ENCODE data around the gene RNASE8. TPM values are rescaled to one million over a fixed set of nuclear protein-coding genes. Genes with fewer than 3 reads are reported as not detected.
"Not testable (repeated sequence)": the region's sequence is repeated elsewhere in the genome, so short reads cannot be mapped to it uniquely, and the experiment has no call there.

Gene RNASE8
- total RNA-seq: not detected

GRCh38 chr14:21057803-21058675 lies at the start of gene RNASE8:
Gene RNASE8 (plus strand): TSS chr14:21057822. CDS start chr14:21057893, 71 bp downstream.
- Mint-ChIP-seq H3K27me3 (peaks cover 8% of the 10 kb centered on the region), H3K4me1 (ENCODE audit: low read depth) (peaks cover 6% of the 10 kb centered on the region), H3K36me3 (no peaks in the 10 kb centered on the region), H3K9me3 (no peaks in the 10 kb centered on the region), H3K4me3 (no peak within 1 kb of the TSS), H3K27ac (no peak within 1 kb of the TSS)
- intact Hi-C loops (cut with micrococcal nuclease): no loop called here
- ChIA-PET CTCF (interaction anchor here (1.2 to 1.8 kb wide), 3 partner anchors 34 to 59 kb away, joined by 3 to 5 read pairs (median 5); partner anchors contain the start of gene SLC39A2), POLR2A (interaction anchor here (0.6 kb wide), 1 partner anchor 346 kb away, joined by 5 read pairs; no protein-coding TSS in a partner anchor)
- no peak for DNase-seq

- H3K27ac Mint-ChIP-seq; H3K4me1 Mint-ChIP-seq (ENCODE audit: low read depth); H3K36me3 Mint-ChIP-seq; H3K4me3 Mint-ChIP-seq; intact Hi-C loops (cut with micrococcal nuclease); POLR2A ChIA-PET; H3K27me3 Mint-ChIP-seq; H3K9me3 Mint-ChIP-seq; DNase-seq: not testable (repeated sequence)
- CTCF ChIA-PET: interaction anchor here (0.7 to 12.7 kb wide), 3 partner anchors 77 to 95 kb away, joined by 4 to 278 read pairs (median 146); partner anchors contain the start of gene ZNF219
Observed at GRCh38 chr14:21009721-21010120, 47.9 kb upstream of the RNASE8 start.

GRCh38 chr14:21011136-21011535 lies 46.5 kb upstream of the RNASE8 start:
- ChIA-PET CTCF (interaction anchor here (2.2 to 12.7 kb wide), 5 partner anchors 29 to 94 kb away, joined by 6 to 334 read pairs (median 146); partner anchors contain the start of genes TMEM253 and ZNF219), POLR2A (interaction anchor here (1.0 kb wide), 1 partner anchor 15 kb away, joined by 3 read pairs; no protein-coding TSS in a partner anchor)
- DNase-seq: no peak
- Mint-ChIP-seq H3K9me3 (no peaks in the 10 kb centered on the region), H3K27me3 (peaks cover 2% of the 10 kb centered on the region), H3K36me3 (no peaks in the 10 kb centered on the region), H3K4me1 (ENCODE audit: low read depth) (no peaks in the 10 kb centered on the region), H3K4me3 (no peak overlapping the region), H3K27ac (no peak overlapping the region)
- intact Hi-C loops (cut with micrococcal nuclease): no loop called here

- DNase-seq: peak; percentile 85
- intact Hi-C loops (cut with micrococcal nuclease): loop anchor here (1.0 kb wide), 4 partner anchors 26 to 122 kb away; no protein-coding TSS in a partner anchor
- no peak overlapping the region for H3K4me3 Mint-ChIP-seq
- H3K27me3 Mint-ChIP-seq: peaks cover 2% of the 10 kb centered on the region
- H3K36me3 Mint-ChIP-seq: no peaks in the 10 kb centered on the region
- H3K4me1 Mint-ChIP-seq (ENCODE audit: low read depth): no peaks in the 10 kb centered on the region
- ChIA-PET CTCF (interaction anchor here (0.5 to 12.7 kb wide), 45 partner anchors 9 to 606 kb away, joined by 3 to 334 read pairs (median 7); partner anchors contain the start of genes ARHGEF40, NDRG2, RNASE13 and SLC39A2), POLR2A (interaction anchor here (0.6 to 2.5 kb wide), 4 partner anchors 73 to 172 kb away, joined by 4 to 13 read pairs (median 5); no protein-coding TSS in a partner anchor)
- no peak overlapping the region for H3K27ac Mint-ChIP-seq
- no peaks in the 10 kb centered on the region for H3K9me3 Mint-ChIP-seq
Observed at GRCh38 chr14:21014761-21015190, 42.8 kb upstream of the RNASE8 start.

- H3K27me3 Mint-ChIP-seq: peaks cover 2% of the 10 kb centered on the region
- no peaks in the 10 kb centered on the region for H3K36me3 Mint-ChIP-seq
- CTCF ChIA-PET: interaction anchor here (0.5 to 12.7 kb wide), 43 partner anchors 9 to 607 kb away, joined by 3 to 334 read pairs (median 7); partner anchors contain the start of genes ARHGEF40, NDRG2, RNASE13 and SLC39A2
- intact Hi-C loops (cut with micrococcal nuclease): no loop called here
- DNase-seq: no peak
- no peaks in the 10 kb centered on the region for H3K9me3 Mint-ChIP-seq
- H3K27ac Mint-ChIP-seq: no peak overlapping the region
- POLR2A ChIA-PET: interaction anchor here (0.9 to 2.5 kb wide), 3 partner anchors 72 to 89 kb away, joined by 4 to 13 read pairs (median 5); no protein-coding TSS in a partner anchor
- no peak overlapping the region for H3K4me3 Mint-ChIP-seq
- H3K4me1 Mint-ChIP-seq (ENCODE audit: low read depth): no peaks in the 10 kb centered on the region
Observed at GRCh38 chr14:21015312-21015711, 42.3 kb upstream of the RNASE8 start.

GRCh38 chr14:21016413-21017190 lies 41.0 kb upstream of the RNASE8 start:
- no peak overlapping the region for H3K27ac Mint-ChIP-seq
- peaks cover 1% of the 10 kb centered on the region for H3K27me3 Mint-ChIP-seq
- H3K9me3 Mint-ChIP-seq: no peaks in the 10 kb centered on the region
- intact Hi-C loops (cut with micrococcal nuclease): no loop called here
- H3K4me3 Mint-ChIP-seq: no peak overlapping the region
- H3K4me1 Mint-ChIP-seq (ENCODE audit: low read depth): no peaks in the 10 kb centered on the region
- no peak for DNase-seq
- CTCF ChIA-PET: interaction anchor here (0.9 to 12.7 kb wide), 9 partner anchors 8 to 89 kb away, joined by 3 to 334 read pairs (median 70); partner anchors contain the start of genes RNASE13, SLC39A2, TMEM253 and ZNF219
- POLR2A ChIA-PET: no interaction called here
- no peaks in the 10 kb centered on the region for H3K36me3 Mint-ChIP-seq

GRCh38 chr14:21017528-21018245 lies 39.9 kb upstream of the RNASE8 start:
- DNase-seq: no peak
- Mint-ChIP-seq H3K27ac (no peak overlapping the region), H3K4me3 (no peak overlapping the region), H3K27me3 (no peaks in the 10 kb centered on the region), H3K9me3 (no peaks in the 10 kb centered on the region), H3K36me3 (no peaks in the 10 kb centered on the region), H3K4me1 (ENCODE audit: low read depth) (no peaks in the 10 kb centered on the region)
- intact Hi-C loops (cut with micrococcal nuclease): no loop called here
- ChIA-PET CTCF (interaction anchor here (0.9 to 12.7 kb wide), 7 partner anchors 9 to 88 kb away, joined by 3 to 334 read pairs (median 115); partner anchors contain the start of genes TMEM253 and ZNF219), POLR2A (no interaction called here)

GRCh38 chr14:21018286-21018685 lies 39.3 kb upstream of the RNASE8 start:
- ChIA-PET POLR2A (no interaction called here), CTCF (interaction anchor here (1.0 to 12.7 kb wide), 5 partner anchors 21 to 87 kb away, joined by 3 to 334 read pairs (median 146); partner anchors contain the start of genes TMEM253 and ZNF219)
- intact Hi-C loops (cut with micrococcal nuclease): no loop called here

GRCh38 chr14:21018781-21019180 lies 38.8 kb upstream of the RNASE8 start:
- Mint-ChIP-seq H3K27me3 (no peaks in the 10 kb centered on the region), H3K4me1 (ENCODE audit: low read depth) (peaks cover 3% of the 10 kb centered on the region), H3K9me3 (no peaks in the 10 kb centered on the region), H3K36me3 (no peaks in the 10 kb centered on the region), H3K4me3 (no peak overlapping the region), H3K27ac (no peak overlapping the region)
- intact Hi-C loops (cut with micrococcal nuclease): no loop called here
- ChIA-PET CTCF (interaction anchor here (0.7 to 12.7 kb wide), 8 partner anchors 21 to 87 kb away, joined by 3 to 334 read pairs (median 4); partner anchors contain the start of genes TMEM253 and ZNF219), POLR2A (no interaction called here)
- DNase-seq: no peak

More at GRCh38 chr14:21018286-21018685, 39.3 kb upstream of the RNASE8 start:
- Mint-ChIP-seq H3K27ac (no peak overlapping the region), H3K9me3 (no peaks in the 10 kb centered on the region), H3K4me1 (ENCODE audit: low read depth) (no peaks in the 10 kb centered on the region), H3K36me3 (no peaks in the 10 kb centered on the region), H3K27me3 (no peaks in the 10 kb centered on the region), H3K4me3 (no peak overlapping the region)
- no peak for DNase-seq

- CTCF ChIA-PET: interaction anchor here (0.7 to 12.7 kb wide), 7 partner anchors 21 to 86 kb away, joined by 3 to 334 read pairs (median 5); partner anchors contain the start of genes TMEM253 and ZNF219
- Mint-ChIP-seq H3K27me3 (no peaks in the 10 kb centered on the region), H3K27ac (no peak overlapping the region), H3K36me3 (no peaks in the 10 kb centered on the region), H3K9me3 (no peaks in the 10 kb centered on the region), H3K4me1 (ENCODE audit: low read depth) (peaks cover 9% of the 10 kb centered on the region), H3K4me3 (no peak overlapping the region)
- POLR2A ChIA-PET: no interaction called here
- DNase-seq: no peak
- intact Hi-C loops (cut with micrococcal nuclease): no loop called here
Observed at GRCh38 chr14:21019366-21019765, 38.3 kb upstream of the RNASE8 start.
